ENCODE results near the gene PHOSPHO2.

Gene PHOSPHO2

DNA sequence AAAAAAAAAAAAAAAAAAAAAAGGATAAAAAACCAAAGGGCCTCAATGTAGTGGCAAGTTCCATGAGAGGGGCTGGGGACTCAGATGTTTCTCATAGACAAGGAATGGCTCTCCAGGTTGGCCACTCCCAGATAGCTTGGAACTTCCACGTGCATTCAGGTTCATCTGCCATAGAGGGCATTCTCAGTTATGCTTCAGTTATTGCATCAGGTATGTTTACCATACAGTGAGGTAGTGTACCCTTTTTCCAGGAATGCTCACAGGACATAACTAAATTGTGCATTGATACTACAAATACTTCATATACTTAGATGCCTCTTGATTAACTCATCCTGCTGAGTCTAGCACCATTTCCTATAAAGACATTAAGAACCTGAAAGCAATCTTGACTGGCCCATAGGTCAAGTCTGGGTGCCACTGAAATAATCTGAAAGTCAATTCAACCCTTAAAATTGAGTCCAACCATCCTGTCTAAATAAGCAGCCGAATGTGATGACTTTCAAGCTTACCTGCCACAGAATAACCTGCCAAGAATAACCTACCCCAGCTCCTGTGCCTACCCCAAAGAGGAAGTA lies 24.7 kb downstream of the PHOSPHO2 start:
- DNase-seq = no peak

DNA sequence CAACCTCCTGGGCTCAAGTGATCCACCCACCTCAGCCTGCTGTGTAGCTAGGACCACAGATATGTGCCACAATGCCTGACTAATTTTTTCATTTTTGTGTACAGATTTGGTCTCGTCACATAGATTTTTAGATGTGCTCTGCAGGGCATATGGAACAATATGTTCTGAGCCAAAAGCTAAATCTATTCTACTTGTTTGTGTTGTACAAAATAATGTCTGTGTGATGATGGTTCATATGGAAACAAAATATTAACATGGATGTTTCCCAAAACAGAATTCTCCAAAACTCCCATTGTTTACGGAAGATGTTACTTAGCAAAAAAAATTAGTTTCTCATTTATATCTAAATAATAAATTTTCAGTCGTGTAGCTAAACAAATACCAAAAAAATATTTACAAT lies 26.7 kb downstream of the PHOSPHO2 start:
- no peak for DNase-seq

DNA sequence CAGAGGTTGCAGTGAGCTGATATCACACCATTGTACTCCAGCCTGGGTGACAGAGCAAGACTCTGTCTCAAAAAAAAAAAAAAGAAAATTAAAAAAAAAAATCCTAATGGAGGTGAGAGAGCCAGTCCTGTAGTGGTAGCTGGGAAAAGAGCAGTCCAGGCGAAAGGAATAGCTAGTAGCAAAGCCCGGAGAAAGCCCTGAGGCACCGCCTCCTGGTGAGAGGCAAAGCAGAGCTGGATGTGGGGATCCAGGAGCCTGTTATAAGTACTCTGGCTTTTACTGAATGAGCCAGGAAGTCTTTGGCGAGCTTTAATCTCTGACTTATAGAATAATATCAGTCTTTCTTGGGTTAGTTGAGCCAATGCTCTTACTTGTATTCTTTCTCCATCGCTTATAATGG lies 32.8 kb downstream of the PHOSPHO2 start:
- no peak for DNase-seq

DNA sequence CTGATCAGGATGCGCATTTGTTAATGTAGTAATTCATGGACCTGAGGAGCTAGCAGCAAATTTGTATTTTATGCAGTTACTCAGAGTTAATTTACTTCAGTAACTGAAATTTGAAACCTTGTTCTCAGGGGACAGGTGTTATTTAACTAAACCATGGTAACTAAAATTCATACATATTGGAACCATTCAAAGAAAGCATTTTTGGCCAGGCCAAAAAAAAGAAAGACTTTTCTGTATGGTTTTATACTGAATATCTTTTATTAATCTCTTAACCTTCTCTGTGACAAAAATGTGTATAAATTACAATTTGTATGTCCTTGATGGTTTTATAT lies 35.0 kb downstream of the PHOSPHO2 start:
- no peak for DNase-seq

DNA sequence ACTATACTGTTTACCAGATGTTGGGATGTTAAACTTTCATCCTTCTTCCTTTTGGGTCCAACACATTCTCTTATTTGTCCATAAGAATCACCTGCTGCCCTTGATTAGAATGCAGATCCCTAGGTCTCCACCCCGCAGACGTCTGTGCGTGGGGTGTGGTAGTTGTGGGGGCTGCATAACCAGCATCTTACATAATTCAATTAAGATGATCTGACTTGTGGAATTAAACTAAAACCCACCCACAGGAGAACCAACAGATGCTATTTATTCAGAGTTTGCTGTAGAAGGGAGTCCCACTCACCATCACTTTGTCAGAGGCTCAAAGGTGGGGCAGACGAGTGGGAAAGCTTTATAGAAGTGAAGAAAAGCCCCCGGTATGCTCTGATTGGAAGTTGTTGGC lies 37.8 kb downstream of the PHOSPHO2 start:
- DNase-seq = no peak

DNA sequence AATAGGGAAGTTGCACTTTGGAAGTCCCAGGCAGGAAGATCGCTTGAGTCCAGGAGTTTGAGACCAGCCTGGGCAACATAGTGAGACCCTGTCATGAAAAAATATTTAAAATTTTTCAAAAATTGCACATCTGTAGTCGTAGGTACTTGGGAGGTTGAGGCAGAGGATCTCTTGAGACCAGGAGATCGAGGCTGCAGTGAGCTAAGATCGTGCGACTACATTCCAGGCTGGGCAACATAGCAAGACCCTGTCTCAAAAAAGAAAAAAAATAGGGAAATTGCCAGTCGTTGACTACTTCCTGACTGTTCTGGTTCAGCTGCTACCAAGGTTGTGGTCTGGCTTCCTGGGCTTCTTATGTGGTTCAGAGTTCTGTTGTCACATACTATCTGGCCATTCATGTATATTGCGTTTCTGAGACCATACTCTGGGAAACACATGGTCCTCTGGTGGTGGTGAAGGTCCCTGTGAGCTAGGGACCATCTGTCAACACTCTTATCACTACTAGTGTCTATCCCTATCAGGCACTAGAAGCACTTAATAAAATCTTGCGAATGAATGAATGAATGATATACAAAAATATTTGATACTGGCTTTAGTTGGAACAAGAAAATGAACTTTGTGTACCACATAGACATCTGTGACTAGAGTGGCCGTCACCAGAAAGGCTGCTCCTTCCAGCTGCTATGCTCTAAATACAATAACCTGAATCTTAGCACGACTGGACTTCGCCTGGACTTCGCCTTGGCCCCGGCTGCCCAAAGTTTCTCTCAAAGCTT lies 38.5 kb downstream of the PHOSPHO2 start:
- DNase-seq = no peak

DNA sequence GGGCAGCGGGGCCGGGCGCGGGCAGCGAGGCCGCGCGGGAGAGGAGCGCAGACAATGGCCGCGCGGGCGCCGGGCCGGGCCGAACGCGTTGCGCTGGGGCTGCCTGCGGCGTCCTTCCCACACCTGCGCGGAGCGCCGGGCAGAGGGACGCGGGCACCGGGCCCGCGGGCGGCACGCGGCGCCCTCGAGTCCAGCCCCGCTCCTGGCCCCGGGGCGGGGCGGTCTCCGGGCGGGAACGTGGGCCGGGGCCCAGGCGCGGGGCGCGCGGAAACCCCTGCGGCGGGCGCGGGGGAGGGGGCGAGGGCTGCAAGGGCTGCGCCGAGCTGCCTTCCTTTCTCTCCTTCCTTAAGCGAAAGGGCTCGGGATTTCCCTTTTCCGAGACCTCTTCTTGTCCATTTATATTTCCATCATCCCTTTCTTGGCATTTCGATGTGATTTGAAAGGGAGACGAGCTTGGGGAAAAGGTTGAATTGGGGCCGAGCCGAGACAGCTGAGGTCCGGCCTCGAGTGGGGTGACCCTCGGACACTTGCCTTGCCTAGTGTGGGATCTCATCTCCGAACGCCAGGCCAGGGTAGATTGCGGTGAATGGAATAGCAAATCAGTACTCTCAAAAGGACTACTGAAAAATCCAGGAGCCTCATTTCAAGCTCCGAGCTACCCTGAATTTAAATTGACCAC lies 40.0 kb downstream of the PHOSPHO2 start:
- no peak for DNase-seq

DNA sequence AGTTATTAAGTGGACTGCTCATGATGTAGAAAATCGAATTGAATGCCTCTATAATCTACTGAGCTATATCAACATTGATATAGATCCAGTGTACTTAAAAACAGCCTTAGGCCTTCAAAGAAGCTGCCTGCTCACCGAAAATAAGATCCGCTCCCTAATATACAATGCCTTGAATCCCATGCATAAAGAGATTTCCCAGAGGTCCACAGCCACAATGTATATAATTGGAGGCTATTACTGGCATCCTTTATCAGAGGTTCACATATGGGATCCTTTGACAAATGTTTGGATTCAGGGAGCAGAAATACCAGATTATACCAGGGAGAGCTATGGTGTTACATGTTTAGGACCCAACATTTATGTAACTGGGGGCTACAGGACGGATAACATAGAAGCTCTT lies 41.4 kb downstream of the PHOSPHO2 start:
- DNase-seq = no peak

DNA sequence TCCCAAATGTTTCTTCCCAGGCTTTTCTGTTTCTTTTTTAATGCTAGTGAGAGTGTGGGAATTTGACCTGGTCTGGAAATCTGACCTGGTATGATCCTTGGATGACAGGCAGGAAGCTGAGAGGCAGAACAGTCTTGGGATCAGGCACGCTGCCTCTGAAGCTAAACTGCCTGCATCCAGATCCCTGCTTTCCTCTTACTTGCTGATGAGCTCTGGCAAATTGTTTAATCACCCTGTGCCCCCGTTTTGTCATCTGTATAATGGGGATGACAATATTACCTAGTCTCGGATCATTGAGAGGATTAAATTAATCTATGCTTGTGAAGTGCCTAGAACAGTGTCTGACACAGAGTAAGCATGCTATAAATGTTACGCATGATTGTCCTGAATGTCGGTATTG lies 42.6 kb downstream of the PHOSPHO2 start:
- DNase-seq = no peak

DNA sequence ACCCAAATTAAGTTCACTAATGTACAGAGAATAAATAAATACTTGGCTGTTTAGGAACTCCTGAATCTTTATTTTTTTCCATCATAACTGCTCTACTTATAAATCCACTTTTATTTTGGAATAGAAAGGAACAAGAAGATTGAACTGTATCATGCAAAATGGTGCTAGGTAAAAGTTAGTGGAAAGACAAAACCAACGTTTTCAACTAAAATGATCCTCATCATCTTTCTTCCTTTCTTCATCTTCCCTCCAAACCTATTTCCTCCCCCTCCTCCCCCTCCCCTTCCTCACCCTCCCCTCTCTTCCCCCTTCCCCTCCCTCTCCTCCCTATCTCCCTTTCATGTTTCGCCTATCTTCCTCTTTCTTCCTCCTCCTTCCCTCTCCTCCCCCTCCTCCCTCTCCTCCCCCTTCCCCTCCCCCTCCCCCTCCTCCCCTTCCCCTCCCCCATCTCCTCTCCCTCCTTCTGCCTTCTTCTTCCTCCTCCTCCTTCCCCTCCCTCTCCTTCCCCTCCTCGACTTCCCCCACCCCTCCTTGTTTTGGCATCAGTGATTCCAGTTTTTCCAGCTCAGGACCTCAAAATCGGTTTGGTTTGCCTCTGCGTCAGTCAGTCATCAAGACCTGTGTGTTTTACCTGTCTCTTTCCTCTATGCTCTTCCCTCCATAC lies 44.4 kb downstream of the PHOSPHO2 start:
- DNase-seq = no peak

DNA sequence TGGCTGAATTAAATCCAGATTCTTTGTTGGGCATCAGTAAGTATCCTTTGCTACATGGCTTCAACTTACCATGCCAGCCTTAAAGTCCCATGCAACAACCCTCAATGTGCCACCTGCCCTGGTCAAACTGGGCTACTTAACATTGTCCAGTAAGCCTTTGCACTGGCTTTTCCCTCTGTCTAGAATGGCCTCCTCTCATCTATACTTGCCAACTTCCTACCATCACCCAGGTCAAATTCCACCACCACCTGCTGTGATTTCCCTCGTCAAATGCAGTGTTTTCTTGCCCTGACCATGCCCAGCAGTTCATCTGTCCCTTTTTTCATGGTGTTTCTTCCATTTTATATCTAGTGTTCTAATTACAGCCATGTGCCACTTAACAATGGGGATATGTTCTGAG lies 45.1 kb downstream of the PHOSPHO2 start:
- DNase-seq = no peak

DNA sequence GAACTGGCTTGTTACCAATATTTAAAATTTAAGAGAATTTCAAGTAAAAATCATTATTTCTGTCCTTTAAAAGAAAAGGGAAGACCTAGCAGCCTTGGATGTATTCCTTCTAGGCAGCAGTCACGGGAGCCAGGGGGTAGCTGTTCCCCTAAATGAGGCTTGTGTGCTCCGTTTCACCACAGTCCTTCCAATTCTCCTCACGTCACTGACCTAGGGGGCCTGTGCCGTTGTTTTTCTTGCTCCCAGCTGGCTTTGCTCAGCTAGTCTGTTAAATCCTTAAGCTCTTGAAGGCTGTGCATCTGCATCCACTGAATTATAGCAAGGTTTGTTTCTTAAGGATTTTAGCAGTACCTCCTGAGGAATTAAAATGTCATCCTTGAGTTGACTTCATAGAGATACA lies 49.3 kb downstream of the PHOSPHO2 start:
- DNase-seq = no peak

DNA sequence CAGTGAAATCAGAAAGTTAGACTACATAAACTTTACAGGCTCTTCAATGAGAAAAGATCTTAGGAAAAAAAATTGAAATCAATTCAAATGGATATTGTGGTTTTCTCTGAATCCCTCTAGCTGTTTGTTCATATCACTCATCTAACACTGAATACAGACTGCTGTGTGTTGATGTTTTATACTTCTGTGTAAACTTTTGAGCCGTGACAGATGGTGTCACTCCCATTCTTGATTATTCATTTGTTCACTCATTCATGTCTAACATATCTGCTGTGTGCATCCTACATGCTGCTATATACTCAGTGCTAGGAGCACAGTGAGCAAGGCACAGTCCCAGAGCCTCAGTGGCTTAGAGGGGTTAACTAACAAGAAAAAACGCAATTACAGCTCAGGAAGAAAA lies 52.0 kb downstream of the PHOSPHO2 start:
- DNase-seq = no peak

DNA sequence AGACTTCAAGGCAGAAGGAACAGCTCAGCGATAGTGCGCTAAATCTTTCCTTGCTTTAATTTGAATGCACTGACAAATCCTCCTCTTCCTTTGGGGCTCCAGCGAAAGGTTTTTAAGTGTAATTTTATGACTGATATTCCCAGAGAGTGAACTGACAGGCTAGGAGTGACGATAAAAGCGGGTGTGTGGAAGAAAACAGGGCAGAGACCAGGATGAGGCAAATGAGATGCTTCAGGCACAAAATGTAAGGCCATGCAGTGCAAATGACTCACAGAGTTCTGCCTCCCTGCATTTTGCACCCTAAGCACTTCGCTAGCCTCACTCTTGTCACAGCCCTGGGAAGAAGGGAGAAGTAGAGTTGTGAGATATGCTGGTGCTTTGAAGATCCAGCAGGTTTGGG lies 54.0 kb downstream of the PHOSPHO2 start:
- no peak for DNase-seq
